ENCODE results near the gene KLK7.
"Not testable (repeated sequence)": the region's sequence is repeated elsewhere in the genome, so short reads cannot be mapped to it uniquely, and the experiment has no call there.

KLK7 gene

DNA sequence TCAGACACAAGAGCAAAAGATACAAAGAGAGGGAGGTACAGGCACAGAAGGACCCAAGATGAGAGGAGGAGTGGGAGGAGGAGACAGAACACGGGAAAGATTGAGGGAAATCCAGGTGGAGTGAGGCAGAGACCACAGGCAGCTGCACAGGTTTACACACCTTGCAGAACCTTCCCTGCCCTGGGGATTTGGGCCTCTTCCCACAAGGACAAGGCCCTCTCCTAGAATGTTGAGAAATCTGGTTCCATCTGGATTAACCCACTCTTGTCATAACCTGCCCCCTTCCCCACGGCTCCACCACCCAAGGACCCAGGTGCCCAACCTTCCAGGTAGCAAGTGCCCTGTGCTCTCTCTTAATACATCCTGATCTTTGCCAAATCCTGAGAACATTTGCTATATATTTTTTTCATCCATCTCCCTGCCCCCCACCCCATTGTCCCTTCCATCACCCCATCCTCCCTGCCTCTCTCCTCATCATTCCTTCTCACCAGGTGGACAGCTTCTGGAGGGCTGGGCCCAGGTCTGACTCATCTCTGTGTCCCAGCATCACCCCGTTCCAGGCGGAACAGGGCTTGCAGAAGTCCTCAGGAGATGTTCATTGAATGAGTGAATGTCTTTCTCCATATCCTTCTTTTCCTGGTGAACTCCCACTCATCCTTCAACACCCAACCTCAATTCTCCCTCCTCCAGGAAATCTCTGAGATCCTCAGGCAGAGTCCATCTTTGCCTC, 26.5 kb upstream of the KLK7 start:
- DNase-seq = no peak

DNA sequence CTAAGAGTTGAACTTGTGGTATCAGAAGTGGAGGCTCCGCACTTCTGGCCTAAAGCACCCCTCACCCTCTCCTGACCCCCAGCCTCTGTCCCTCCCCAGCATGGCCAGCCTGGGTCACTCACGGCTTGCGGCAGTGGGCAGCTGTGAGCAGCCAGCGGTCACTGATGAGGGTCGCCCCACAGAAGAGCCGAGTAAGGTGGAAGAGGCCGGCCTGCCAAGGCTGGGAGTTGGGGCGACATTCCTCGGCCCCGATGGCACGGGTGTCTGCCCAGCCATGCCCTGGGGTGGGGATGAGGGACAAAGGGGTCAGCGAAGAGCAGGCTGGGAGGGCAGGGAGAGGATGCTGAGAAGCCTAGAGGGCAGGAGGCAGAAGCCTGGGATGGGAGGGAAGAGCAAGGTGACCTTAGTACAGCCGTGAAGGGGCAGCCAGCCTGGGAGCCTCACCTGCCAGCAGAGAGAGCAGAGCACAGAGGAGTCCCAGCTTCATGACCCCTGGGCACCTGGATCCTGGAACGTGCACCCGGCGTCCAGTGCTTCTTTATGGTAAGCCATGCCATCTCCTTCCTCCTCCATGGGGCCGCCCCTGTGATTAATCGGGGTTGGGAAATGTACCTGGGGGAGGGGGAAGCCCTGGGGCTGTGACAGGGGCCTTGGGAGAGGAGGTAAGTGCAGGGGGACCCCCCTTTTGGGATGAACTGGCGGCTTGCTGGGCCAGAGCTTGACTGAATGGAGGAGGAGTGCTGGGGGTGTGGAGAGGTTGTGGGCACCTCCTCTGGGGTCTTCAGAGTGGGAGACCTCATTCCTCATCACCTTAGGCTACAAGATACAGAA, 25.6 kb upstream of the KLK7 start:
- no peak for DNase-seq

DNA sequence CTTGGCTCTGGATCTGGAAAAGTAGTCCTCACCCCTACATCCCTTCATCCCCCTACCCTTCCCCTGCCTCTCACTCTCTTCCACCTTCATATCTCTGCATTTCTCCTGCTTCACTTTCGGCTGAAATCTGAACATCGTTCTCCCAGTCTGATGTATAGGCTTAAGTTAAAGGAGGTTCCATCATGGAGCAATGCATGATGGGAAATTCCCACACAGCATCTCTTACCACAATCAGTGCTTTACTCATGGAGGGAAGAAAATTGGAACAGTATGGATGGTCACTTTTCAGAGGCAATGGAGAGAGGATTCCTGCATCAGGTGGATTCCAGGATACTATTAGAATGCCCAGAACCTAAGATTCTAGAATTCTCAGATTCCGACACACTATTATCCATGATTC, 23.8 kb upstream of the KLK7 start:
- no peak for DNase-seq

DNA sequence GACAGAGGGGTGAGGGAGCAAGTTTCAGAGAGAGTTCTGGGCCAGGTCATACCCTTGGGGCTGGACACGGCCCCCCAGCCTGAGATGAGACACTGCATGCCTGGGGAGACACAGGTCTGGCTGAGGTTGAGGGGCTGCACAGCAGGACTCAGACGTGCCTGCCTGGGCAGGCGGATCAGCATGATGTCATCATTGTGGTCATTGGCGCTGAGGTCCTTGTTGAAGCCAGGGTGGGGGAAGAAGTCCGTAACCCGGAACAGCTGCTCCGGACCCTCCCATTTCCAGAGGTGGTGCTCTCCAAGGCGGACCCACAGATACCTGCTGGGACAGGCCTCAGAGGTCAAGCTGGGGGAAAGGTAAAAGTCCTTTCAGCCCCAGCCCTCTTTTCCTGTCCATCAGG, 22.7 kb upstream of the KLK7 start:
- DNase-seq = no peak

DNA sequence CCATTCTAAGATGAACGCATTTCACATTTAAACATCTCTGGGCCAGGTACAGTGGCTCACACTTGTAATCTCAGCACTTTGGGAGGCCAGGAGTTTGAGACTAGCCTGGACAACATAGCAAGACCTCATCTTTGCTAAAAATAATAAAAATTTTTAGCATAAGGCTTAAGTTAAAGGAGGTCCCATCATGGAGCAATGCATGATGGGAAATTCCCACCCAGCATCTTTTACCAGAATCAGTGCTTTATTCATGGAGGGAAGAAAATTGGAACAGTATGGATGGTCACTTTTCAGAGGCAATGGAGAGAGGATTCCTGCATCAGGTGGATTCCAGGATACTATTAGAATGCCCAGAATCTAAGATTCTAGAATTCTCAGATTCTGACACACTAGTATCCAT, 21.5 kb upstream of the KLK7 start:
- no peak for DNase-seq

DNA sequence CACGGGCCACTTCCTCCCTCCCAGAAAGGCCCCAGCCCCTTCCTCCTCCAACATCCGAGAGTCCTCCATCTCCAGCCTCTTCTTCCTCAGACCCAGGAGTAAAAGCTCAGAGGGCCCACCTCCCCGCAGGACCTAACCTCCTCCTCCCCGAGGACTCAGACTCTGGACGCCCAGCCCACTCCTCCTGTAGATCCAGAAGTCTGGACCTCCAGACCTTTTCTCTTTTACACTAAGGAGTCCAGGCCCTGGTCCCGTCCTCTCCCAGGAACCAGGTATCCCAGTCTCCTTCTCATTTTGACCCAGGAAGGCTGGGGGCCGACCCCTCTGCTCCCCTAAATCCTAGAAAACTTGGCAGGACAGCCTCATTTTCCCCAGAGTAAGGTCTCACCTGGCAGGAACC, 19.6 kb upstream of the KLK7 start:
- no peak for DNase-seq

DNA sequence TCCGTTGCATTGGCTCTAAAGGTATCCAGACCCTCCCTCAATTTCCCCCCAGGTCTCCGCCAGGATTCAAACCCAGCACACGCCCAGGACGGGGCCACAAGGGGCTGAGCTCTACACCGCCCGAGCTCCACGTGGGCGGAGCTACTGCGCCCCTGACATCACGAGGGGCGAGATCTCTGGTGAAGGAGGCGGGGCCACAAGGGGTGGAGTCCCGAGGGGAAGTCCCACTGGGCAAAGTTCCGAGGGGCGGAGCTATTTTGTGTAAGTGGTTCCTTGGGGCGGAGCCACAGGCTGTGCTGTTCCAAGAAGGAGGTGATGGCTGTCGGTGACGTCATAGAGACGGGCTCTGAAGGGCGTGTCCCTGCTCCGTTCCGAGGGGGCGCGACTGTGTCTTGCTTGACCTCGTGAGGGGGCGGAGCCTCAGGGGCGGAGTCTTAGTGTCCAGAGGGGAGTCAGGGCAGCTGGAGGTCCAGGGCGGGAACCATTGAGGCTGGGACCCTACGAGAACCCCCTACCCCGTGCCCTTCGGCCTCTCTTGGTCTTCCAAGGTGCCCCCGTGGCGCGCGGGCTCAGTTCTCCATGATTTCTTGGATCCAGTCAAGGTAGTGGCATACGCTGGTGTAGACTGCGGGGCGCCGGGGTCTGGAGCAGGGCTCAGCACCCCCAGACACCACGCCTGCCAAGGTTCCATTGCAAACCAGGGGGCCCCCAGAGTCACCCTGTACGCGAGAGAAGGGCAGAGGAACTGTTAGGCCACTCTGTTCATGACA, 19.0 kb upstream of the KLK7 start:
- peak; percentile 47 for DNase-seq

DNA sequence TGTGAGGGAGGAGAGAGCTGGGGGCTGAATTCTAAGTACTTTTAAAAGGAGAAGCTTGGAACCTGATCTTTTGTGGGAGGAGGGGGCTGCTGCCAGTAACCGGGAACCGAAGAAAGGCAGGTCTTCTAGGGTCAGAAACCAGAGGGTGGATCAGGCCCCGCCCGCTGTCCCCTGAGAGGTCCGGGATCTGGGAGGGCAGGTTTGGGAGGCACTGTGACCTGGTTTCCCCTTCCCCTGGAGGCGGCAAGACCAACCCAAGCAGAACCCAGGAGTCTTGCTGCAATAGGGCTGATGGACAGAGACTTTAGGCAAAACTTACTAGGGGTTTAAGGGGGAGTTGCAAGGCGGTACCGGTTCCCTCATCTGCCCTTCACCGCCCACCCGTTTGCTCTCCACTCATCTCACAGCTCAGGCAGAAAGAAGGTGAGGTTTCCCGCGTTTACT, 18.4 kb upstream of the KLK7 start:
- no peak for DNase-seq

DNA sequence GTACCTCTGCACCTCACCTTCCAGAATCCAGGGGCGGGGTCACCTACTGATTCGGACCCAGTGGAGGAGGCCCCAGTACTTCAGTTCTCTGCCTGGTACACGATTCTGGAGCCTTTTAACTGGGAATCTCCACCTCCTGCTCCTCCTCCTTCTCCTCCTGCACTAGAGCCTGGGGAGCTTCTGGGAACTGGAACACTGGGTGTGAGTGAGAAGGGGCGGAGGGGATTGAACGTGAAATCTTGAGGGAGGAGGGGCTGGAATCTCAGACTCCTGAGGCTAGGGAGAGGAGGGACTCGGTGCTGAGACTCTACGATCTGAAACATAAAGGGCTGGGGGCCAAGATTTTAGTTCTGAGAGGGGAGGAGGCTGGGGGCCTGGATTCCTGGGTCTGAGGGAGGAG, 17.8 kb upstream of the KLK7 start, which contains the start of gene KLK8:
KLK8 (minus strand) TSS at position 90 of the 400 bp plus-strand sequence. CDS start 437 bp downstream, outside the sequence.
- no peak for DNase-seq

DNA sequence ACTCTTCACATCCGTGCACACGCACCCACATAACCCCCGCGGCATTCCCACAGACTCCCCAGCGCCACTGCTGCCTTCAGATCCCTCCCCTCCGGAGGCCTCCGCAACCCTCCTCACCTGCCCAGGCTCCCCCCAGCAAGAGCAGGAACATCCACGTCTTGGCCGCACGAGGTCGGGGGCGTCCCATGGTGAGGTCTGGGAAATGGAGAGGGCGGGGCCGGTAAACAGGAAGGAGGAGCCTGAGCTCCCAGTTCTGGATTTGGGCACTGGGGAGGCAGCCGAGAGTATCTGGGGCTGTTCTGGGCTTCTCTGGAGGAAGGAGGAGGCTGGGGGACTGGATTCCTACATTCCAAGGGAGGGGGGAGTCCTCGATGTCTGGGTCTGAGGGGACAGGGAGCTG, 17.3 kb upstream of the KLK7 start:
- no peak for DNase-seq

DNA sequence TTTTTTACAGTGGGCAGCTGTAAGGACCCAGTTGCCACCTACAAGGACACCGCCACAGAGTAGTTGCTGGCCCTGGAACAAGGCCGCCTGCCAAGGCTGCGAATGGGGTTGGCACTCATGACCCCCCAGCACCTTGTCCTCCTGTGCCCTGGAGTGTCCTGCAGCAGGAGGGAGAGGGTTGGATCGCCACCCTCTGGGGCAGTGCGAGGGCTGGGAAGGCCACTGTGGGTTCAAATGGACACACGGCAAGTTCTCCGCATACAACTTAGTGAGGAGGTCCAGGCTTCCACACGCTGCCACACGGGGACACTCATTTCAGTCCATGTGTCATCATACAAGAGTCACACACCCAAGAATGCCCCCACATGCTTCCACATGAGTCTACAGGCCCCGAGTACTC, 16.7 kb upstream of the KLK7 start:
- no peak for DNase-seq

DNA sequence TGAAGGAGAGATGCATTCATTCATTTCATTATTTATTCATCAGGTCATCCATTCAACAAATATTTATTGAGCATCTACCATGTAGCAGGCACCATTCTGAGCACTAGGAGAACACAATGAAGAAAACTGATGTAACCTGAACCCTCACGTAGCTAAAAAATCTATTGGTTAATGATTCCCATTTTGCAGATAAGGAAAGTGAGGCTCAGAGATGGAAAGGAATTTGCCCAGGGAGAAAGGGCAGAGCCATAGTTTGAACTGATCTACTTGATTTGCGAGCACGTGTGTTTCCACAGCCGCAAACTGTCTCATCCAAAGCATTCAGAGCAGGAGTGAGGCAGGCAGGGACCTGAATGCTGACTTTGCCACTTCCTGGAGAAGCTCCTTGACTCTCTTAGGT, 15.0 kb upstream of the KLK7 start:
- no peak for DNase-seq

DNA sequence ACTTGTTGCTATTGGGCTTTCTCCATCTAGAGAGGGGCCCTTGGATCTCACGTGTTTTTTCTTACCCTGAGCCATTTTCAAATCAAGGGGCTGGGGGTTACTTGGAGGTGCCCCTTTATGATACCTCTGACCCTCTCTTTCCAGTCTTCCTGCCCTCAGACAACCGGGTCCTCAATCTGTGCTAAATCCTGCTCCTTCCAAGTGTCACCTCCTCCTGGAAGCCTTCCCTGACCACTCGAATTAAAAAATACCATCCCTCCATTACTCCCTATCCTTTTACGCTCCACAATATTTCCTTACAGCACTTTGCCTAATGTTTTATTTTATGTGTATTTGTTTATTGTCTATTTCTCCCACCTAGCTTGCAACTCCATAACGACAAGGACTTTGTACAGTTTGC, 14.3 kb upstream of the KLK7 start:
- no peak for DNase-seq

DNA sequence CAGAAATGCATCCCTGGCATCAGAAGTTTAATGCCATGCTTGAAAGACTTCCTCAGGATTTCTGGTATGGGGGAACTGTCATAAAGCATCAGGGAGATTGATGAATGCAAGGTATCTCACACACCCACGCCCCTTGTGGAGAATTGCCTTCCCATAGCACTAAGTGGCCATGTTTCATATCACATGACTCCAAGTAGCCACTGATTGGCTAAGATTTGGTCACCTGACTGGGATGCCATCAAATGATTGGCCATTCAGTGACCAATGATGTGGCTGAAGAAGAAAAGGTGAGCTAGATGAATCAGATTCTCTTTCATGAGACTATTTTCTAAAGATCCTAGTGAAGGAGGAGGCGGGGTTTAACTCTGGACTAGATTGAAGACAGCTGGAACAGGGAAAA, 10.4 kb upstream of the KLK7 start:
- DNase-seq = no peak

DNA sequence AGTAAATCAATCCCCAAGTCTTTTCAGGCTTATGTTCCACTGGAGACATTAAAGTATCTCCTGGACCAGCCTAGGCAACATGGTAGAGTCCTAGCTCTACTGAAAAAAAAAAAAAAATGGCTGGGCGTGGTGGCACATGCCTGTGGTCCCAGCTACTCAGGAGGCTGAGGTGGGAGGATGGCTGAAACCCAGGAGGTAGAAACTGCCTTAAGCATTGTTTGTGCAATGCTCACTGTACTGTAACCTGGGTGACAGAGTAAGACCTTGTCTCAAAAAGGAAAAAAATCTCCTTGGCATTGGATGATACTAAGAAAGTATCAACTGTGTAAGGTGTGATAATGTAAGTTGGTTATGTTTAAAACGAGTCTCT, 8.9 kb upstream of the KLK7 start:
- DNase-seq = no peak

DNA sequence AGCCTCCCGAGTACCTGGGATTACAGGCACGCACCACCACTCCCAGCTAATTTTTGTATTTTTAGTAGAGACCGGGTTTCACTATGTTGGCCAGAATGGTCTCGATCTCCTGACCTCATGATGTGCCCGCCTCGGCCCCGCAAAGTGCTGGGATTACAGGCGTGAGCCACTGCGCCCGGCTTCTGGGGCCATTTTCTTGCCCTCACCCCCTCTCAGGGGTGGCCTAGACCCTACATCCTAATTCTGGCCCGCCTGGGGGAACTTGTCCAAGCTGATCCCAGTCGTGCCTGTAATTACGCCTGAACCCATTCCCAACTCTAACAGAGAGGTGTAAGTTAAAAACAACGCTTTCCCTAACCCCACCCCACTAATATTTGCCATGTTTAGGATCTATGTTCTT, 699 bp upstream of the KLK7 start:
- not testable (repeated sequence) for DNase-seq

DNA sequence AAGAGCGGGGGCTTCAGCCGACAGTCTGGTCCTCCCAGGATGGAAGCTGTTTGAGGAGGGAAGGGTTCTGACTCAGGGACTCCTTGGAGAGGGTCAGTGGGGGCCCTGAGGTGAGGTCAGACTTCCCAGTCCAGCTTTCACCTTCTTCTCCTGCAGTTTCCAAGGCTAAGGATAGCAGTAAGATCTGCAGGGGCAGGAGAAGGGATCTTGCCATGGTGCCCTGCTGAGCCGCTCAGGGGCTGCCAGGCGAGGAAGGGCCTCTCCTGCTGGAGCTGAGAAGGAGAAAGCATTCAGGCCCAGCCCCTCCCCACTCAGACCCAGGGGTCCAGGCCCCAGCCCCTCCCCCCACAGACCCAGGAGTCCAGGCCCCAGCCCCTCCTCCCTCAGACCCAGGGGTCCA, 1.5 kb downstream of the KLK7 start:
- no peak for DNase-seq

DNA sequence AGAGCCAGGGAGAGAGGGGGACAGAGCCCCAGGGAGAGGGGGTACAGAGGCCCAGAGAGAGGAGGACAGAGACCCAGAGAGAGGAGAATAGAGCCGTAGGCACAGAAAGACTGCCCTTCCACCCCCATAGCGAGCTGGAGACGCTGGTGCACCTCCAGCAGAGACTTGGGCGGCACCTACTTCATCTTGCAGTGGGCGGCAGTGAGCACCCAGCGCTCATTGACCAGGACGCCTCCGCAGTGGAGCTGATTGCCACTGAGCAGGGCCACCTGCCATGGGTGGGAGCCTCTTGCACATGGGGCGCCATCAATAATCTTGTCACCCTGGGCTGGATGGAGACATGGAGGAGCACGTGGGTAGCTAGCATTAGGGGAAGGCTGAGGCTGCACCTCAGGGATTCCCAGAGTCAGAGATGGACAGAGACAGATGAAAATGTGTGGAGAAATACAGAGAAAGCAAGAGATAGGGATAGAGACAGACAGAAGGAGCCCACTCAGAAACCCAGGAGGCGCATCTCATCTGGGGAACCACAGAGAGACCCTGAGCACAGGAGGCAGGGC, 2.0 kb downstream of the KLK7 start:
- DNase-seq = no peak

DNA sequence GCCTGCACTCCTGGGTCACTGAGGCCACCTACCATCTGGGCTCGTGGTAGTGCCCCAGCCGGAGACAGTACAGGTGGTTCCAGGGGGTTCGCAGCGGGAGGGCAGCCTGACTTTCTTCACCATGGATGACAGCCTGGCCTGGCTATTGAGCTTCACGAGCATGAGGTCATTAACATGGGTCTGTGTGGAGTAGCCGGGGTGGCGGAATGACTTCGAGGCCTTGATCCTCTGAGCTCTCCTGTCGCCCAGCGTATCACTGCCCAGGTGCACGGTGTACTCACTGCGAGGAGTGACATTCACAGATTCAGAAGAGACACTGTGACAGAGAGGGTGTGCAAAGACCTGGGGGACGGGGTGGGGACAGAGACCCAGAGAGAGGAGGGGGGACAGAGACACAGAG, 3.5 kb downstream of the KLK7 start:
- DNase-seq = no peak

DNA sequence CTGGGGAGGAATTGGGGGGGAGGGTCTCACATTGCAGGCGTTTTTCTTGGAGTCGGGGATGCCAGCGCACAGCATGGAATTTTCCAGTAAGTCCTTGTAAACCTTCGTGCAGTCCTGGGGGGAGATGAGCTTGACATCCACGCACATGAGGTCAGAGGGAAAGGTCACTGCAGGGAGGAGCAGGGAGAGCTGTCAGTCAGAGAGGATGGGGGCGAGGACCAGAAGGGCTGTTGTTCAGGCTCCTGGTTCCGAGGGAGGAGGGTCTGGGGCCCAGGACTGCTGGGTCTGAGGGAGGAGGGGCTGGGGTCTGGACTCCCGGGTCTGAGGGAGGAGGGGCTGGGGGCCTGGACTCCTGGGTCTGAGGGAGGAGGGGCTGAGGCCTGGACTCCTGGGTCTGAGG, 4.0 kb downstream of the KLK7 start:
- no peak for DNase-seq

DNA sequence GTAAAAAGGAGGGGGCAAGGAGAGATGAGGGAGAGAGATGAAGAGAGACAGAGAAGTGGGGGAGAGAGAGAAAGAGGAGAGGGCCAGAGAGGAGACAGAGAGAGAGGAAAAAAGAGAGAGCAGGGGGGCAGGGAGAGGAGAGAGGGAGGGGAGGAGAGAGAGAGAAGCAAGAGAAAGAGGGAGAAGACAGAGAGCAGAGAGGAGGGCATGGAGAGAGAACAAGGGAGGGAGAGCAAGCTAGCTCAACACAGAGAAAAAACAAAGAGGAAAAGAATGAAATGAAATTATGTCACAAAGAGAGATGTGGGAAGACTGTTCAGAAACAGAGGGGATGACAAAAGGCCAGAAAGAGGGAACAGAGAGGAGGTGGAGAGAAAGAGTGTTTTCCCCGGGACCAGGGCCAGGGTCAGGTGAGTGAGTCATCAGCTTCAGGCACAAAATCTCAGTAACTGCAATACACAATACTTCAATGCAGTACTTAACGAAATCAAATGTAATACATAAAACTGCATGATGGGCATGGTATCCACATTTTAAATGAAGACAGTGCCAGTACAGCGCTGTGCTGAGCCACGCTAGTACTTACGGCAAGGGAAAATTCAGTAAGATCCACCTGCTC, 4.8 kb downstream of the KLK7 start:
- DNase-seq = no peak

DNA sequence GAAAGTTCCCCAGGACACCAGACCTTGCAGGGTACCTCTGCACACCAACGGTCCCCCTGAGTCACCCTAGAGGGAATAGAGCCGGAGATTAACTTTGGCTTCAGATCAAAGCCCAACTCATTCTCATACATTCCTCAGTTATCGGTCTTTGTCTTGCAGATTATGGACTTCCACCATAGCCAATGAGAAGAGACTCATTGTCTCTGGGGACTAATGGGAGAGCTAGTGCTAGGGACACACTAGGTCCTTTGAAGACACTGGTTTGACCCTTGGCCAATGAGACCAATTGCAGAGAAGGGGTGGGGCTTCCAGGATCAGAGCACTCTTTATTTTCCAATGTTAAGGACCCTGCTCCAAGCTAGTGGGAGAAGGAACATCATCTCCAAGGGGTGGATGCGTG, 6.1 kb downstream of the KLK7 start:
- DNase-seq = no peak

DNA sequence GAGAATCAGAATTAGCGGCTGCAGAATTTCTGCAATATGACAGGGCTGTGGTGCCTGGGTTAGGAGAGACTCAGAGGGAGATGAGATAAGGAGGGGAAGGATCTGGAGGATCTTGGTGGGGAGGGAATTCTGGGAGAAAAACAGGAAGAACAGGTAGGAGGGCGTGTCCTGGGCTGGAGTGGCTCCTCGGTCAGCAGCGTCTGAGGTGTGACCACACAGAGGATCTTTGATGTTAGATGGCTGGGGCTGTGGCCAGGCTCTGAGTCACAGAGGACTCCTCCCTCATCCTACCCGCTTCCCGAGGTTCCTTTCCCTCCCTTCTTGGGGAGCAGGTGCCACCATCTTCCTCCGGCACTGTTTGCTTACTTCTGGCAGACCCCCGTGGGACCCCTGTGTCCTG, 8.0 kb downstream of the KLK7 start:
- DNase-seq = no peak

Data from NCI-H2029 (cell line).